HL-60 (cell line): ENCODE data around the gene PGAM2.

ENCODE experiments used
- CTCF ChIP-seq: IDR thresholded peaks from one replicate; pipeline ENCODE4 v1.5.1; 2011; ENCODE audit warnings: low read length, control low read depth, inconsistent platforms; ENCODE audit not compliant: insufficient read depth
- GABPA ChIP-seq: IDR thresholded peaks from 2 replicates; pipeline ENCODE4 v1.6.1; 2012; ENCODE audit warnings: low read depth
- POLR2AphosphoS5 ChIP-seq: IDR thresholded peaks from 2 replicates; pipeline ENCODE4 v1.6.1; 2012; ENCODE audit warnings: low read depth
- REST ChIP-seq: IDR thresholded peaks from 2 replicates; pipeline ENCODE4 v1.6.1; 2012; ENCODE audit warnings: low read depth; ENCODE audit not compliant: insufficient replicate concordance
- SPI1 ChIP-seq: IDR thresholded peaks from 2 replicates; pipeline ENCODE4 v1.6.1; 2012; ENCODE audit warnings: low read depth, mild to moderate bottlenecking, borderline replicate concordance

DNA sequence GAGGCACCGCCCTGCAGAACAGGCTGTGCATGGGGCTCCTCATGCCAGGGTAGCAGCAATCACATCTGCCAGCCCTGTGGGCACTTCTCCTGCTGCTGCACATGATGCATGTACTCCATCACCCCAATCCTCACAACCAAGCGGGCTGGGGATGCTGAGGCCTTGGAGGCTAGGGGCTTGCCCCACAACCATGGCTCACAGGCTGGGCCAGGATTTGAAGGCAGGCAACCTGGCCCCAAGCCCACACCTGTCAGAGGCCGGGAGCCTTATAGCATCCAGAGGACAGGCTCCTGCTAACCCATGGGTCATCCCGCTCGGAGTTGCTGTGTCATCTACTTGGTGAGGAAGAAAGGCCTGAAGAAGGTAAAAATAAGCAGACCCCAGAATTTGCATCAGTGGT lies 14.8 kb upstream of the PGAM2 start:
- TF ChIP-seq CTCF (no peak), SPI1 (no peak), REST (no peak), GABPA (no peak), POLR2AphosphoS5 (no peak)
